Peyer's patch (tissue), 4 donors: ENCODE results near the gene NAV2. TPM values are rescaled to one million over a fixed set of nuclear protein-coding genes. Genes with fewer than 3 reads are reported as not detected.

Experiments used
- DNase-seq, 3 donors: peaks; one replicate each; pipeline ENCODE4 v3.0.0-alpha.2; 2017 to 2019
- H3K27ac ChIP-seq, 4 donors: fragments of 200-600 bp; sonication (generic); one replicate each; pipeline ENCODE4 v1.5.1; 2016 to 2019
- H3K27me3 ChIP-seq, 2 donors: fragments of 200-600 bp; sonication (generic); one replicate each; pipeline ENCODE4 v1.5.1; 2019
- H3K36me3 ChIP-seq, 3 donors: fragments of 200-600 bp; sonication (generic); one replicate each; pipeline ENCODE4 v1.5.1; 2016 to 2019
- H3K4me1 ChIP-seq, 4 donors: fragments of 200-600 bp; sonication (generic); one replicate each; pipeline ENCODE4 v1.5.1; 2016 to 2019
- H3K4me3 ChIP-seq, 4 donors: fragments of 200-600 bp; sonication (generic); 1 replicate in 3 of 4; 2 replicates in 1 of 4; pipeline ENCODE4 v1.5.1; 2016 to 2019; ENCODE audit warnings: mild to moderate bottlenecking in 1 of 4
- H3K9me3 ChIP-seq, 4 donors: fragments of 200-600 bp; sonication (generic); one replicate each; pipeline ENCODE4 v1.5.1; 2016 to 2019; ENCODE audit warnings: mild to moderate bottlenecking in 1 of 4
- CTCF ChIP-seq, 6 experiments: fragments of 450-650 bp in 4 of 6; fragments of 200-600 bp in 2 of 6; sonication (generic) in 1 of 6; IDR thresholded peaks; one replicate each; pipeline ENCODE4 v1.5.1; 2017 to 2019; ENCODE audit warnings: antibody characterized with exemption in 6 of 6, mild to moderate bottlenecking in 3 of 6, moderate library complexity in 1 of 6
- POLR2A ChIP-seq, 2 donors: fragments of 450-650 bp; IDR thresholded peaks; one replicate each; pipeline ENCODE4 v1.5.1; 2017; ENCODE audit warnings: antibody characterized with exemption in 2 of 2, mild to moderate bottlenecking in 2 of 2, moderate library complexity in 2 of 2
- total RNA-seq, 4 donors: library from RNA; depleted of rRNA; stranded (reverse); fragments of >200 nt; gene quantifications; one replicate each; pipeline ENCODE4 v1.1.0, GENCODE V29; 2016

The NAV2 gene
- total RNA-seq, 4 donors from 2014 or later: 6.0 to 48.7 (median 20.1) TPM

GRCh38 chr11:19771463-19771862 is 58.8 kb downstream of the NAV2 start:
- no peak overlapping the region for H3K4me3 ChIP-seq
- peaks cover 0 to 9% (median 0%) of the 10 kb centered on the region in 4 donors for H3K4me1 ChIP-seq
- TF ChIP-seq CTCF (IDR thresholded peaks at IDR 0.05): no peak
- TF ChIP-seq POLR2A (IDR thresholded peaks at IDR 0.05): no peak
- no peaks in the 10 kb centered on the region for H3K9me3 ChIP-seq
- DNase-seq: no peak
- H3K36me3 ChIP-seq: no peaks in the 10 kb centered on the region
- H3K27ac ChIP-seq: no peak overlapping the region
- no peaks in the 10 kb centered on the region for H3K27me3 ChIP-seq

- H3K9me3 ChIP-seq: no peaks in the 10 kb centered on the region
- peaks cover 0 to 5% (median 0%) of the 10 kb centered on the region in 4 donors for H3K4me1 ChIP-seq
- no peaks in the 10 kb centered on the region for H3K36me3 ChIP-seq
- no peak overlapping the region for H3K27ac ChIP-seq
- no peak overlapping the region for H3K4me3 ChIP-seq
- TF ChIP-seq CTCF (IDR thresholded peaks at IDR 0.05) (no peak), POLR2A (IDR thresholded peaks at IDR 0.05) (no peak)
- no peaks in the 10 kb centered on the region for H3K27me3 ChIP-seq
- DNase-seq: no peak
These were observed 59.8 kb downstream of the NAV2 start for GRCh38 chr11:19772480-19772879.

- H3K4me1 ChIP-seq: peaks cover 0 to 4% (median 0%) of the 10 kb centered on the region in 4 donors
- no peaks in the 10 kb centered on the region for H3K27me3 ChIP-seq
- TF ChIP-seq CTCF (IDR thresholded peaks at IDR 0.05) (no peak), POLR2A (IDR thresholded peaks at IDR 0.05) (no peak)
- H3K9me3 ChIP-seq: no peaks in the 10 kb centered on the region
- H3K27ac ChIP-seq: no peak overlapping the region
- no peak overlapping the region for H3K4me3 ChIP-seq
- no peaks in the 10 kb centered on the region for H3K36me3 ChIP-seq
- no peak for DNase-seq
These were observed 61.7 kb downstream of the NAV2 start for GRCh38 chr11:19774329-19774728.

GRCh38 chr11:19774817-19775580 is 62.4 kb downstream of the NAV2 start:
- no peaks in the 10 kb centered on the region for H3K27me3 ChIP-seq
- H3K9me3 ChIP-seq: no peaks in the 10 kb centered on the region
- TF ChIP-seq CTCF (IDR thresholded peaks at IDR 0.05): no peak
- no peak for TF ChIP-seq POLR2A (IDR thresholded peaks at IDR 0.05)
- H3K4me1 ChIP-seq: peaks cover 0 to 4% (median 0%) of the 10 kb centered on the region in 4 donors
- H3K36me3 ChIP-seq: no peaks in the 10 kb centered on the region
- DNase-seq: no peak
- no peak overlapping the region for H3K4me3 ChIP-seq
- H3K27ac ChIP-seq: no peak overlapping the region

- TF ChIP-seq CTCF (IDR thresholded peaks at IDR 0.05) (no peak), POLR2A (IDR thresholded peaks at IDR 0.05) (no peak)
- Histone ChIP-seq H3K36me3 (no peaks in the 10 kb centered on the region), H3K4me3 (no peak overlapping the region), H3K27ac (no peak overlapping the region), H3K9me3 (no peaks in the 10 kb centered on the region), H3K4me1 (peaks cover 0 to 4% (median 0%) of the 10 kb centered on the region in 4 donors), H3K27me3 (no peaks in the 10 kb centered on the region)
- DNase-seq: no peak
These were observed 63.0 kb downstream of the NAV2 start for GRCh38 chr11:19775622-19776021.
